Loucy (cell line): ENCODE results near the gene HLA-DOA.

Experiments
- EZH2phosphoT487 ChIP-seq: fragments of 200-600 bp; IDR thresholded peaks from 2 replicates; pipeline ENCODE4 v1.6.1; 2018; ENCODE audit warnings: antibody characterized with exemption, mild to moderate bottlenecking, moderate library complexity, borderline replicate concordance
- TF ChIP-seq, protein P1 (sequence below): fragments of 200-600 bp; sonication (generic); conservative IDR thresholded peaks from 2 replicates; pipeline ENCODE4 v1.5.1; 2014; ENCODE audit warnings: mild to moderate bottlenecking, antibody characterized with exemption, low read length

DNA sequence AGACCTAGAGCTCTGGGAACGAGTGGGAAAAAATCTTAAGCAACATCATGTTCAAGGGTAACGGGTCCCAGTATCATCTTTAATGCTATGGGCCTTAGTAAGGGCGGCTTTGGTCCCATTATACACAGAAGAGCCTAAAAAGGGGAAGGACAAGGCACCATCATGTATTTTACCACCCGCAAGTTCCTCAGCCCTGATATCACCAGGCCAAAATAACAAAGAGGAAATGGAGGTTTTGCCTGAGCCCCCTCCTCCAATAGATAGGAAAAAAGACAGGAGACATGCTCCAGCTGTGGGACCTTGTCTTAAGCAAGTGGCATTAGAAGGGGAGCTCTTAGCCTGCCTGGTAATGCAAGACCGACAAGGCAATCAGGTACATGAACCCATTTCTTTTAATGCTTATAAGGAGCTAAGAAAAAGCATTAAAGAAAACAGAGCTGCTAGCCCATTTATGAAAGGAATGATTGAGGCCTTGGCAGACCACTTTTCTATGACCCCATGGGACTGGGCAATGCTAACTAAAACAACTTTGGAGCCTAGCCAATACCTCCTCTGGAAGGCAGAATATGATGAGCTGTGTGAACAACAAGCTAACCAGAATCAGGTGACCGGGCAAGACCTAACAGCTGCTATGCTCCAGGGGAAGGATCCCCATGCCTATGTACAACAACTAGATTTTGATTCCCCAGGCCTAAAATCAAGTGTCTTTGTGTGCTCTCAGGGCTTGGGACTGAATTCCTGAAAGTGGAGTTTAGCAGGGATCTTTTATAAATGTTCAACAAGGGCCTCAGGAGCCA, 40.8 kb upstream of the HLA-DOA start:
- TF ChIP-seq, protein P1, sequence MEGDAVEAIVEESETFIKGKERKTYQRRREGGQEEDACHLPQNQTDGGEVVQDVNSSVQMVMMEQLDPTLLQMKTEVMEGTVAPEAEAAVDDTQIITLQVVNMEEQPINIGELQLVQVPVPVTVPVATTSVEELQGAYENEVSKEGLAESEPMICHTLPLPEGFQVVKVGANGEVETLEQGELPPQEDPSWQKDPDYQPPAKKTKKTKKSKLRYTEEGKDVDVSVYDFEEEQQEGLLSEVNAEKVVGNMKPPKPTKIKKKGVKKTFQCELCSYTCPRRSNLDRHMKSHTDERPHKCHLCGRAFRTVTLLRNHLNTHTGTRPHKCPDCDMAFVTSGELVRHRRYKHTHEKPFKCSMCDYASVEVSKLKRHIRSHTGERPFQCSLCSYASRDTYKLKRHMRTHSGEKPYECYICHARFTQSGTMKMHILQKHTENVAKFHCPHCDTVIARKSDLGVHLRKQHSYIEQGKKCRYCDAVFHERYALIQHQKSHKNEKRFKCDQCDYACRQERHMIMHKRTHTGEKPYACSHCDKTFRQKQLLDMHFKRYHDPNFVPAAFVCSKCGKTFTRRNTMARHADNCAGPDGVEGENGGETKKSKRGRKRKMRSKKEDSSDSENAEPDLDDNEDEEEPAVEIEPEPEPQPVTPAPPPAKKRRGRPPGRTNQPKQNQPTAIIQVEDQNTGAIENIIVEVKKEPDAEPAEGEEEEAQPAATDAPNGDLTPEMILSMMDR = no peak
- no peak for TF ChIP-seq EZH2phosphoT487
